ENCODE measurements around the gene SLC13A1. TPM values are rescaled to one million over a fixed set of nuclear protein-coding genes. Genes with fewer than 3 reads are reported as not detected.
"Not testable (repeated sequence)": the region's sequence is repeated elsewhere in the genome, so short reads cannot be mapped to it uniquely, and the experiment has no call there.

SLC13A1 gene
- total RNA-seq, 2 donors from 2014 or later: not detected

DNA sequence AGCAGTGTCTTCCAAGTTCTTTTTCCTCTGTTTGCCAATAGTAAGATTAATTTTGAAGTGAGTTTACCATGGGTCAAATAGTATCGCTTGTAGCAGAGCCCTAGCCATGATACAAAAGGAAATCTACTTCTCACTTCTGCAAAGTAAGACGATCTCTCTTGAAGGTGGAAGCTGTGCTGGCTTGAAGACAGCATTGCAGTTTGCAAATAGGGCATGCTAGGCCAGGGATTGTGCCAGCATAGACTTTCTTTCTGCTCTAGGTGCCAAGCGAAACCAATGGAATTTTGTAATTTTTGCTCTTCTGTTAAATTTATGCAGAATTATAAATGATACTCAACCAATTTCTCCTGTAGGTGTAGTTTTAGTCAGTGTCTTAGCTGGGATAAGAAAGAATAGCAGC is 74.5 kb downstream of the SLC13A1 start:
- Mint-ChIP-seq H3K36me3 (ENCODE audit: low read depth) (no peaks in the 10 kb centered on the region), H3K27me3 (no peaks in the 10 kb centered on the region), H3K27ac (no peak overlapping the region), H3K4me3 (no peak overlapping the region), H3K4me1 (no peaks in the 10 kb centered on the region), H3K9me3 (peaks cover 7% of the 10 kb centered on the region)
- no peak for ATAC-seq (replicated peaks)

DNA sequence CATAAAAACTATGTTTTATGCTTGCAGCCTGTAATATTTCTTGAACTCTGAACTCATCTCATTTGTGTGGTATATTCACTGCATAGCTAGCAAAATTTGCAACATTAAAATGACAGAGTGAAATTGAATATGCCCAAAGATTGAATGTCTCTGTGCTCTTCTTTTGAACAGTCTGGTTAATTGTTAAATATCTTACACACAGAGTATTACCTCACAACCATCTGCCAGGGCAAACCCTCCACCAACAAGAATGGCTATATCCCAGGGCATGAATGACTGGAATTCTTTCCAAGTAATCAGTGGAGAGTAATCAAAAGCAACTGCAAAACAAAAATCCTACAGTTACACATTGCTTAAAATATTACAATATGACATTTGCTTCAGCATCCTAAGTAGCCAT is 76.9 kb downstream of the SLC13A1 start:
- Mint-ChIP-seq H3K27ac (no peak overlapping the region), H3K9me3 (peaks cover 7% of the 10 kb centered on the region), H3K36me3 (ENCODE audit: low read depth) (no peaks in the 10 kb centered on the region), H3K4me1 (no peaks in the 10 kb centered on the region), H3K4me3 (no peak overlapping the region), H3K27me3 (no peaks in the 10 kb centered on the region)
- ATAC-seq (replicated peaks): no peak

DNA sequence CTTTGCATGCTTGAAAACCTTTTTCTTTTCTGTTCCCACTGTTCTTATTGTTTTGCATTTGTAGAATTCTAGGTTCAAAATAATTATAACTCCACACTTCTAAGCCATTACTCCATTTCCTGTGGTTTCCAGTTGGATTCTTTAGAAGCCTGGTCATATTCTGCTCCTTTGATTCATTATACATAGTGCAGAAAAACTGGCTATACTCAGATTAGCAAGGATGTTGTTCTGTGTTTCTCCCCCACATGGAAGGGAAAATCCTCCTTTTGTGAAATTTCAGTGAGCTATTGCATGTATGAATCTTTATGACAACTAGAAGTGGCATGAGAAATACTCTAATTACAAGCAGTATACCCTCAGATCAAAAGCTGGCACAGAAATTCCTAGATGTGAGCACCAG is 79.5 kb downstream of the SLC13A1 start:
- Mint-ChIP-seq H3K4me1 (no peaks in the 10 kb centered on the region), H3K27me3 (no peaks in the 10 kb centered on the region), H3K27ac (no peak overlapping the region), H3K36me3 (ENCODE audit: low read depth) (no peaks in the 10 kb centered on the region), H3K9me3 (peaks cover under 1% of the 10 kb centered on the region), H3K4me3 (no peak overlapping the region)
- no peak for ATAC-seq (replicated peaks)

DNA sequence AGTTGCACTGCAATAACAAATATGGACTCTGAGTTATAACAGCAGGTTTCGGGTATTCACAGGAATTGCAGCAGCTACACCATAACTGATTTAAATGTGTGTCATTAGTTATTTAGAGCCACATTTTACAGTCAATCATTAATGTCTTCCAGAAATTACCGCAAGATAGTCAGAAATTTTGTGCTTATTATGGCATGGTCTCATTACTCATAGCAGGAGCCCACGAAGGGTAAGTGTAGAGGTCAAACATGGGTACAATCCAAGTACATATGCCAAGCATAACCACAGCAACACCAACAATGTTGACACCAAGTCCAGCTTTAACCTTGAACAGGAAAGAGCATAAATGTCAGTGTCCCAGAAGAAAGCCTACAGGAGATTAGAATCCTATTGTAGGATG is 84.4 kb downstream of the SLC13A1 start:
- Mint-ChIP-seq H3K27me3 (no peaks in the 10 kb centered on the region), H3K9me3 (peaks cover 5% of the 10 kb centered on the region), H3K27ac (no peak overlapping the region), H3K36me3 (ENCODE audit: low read depth) (no peaks in the 10 kb centered on the region), H3K4me3 (no peak overlapping the region), H3K4me1 (no peaks in the 10 kb centered on the region)
- ATAC-seq (replicated peaks): no peak

DNA sequence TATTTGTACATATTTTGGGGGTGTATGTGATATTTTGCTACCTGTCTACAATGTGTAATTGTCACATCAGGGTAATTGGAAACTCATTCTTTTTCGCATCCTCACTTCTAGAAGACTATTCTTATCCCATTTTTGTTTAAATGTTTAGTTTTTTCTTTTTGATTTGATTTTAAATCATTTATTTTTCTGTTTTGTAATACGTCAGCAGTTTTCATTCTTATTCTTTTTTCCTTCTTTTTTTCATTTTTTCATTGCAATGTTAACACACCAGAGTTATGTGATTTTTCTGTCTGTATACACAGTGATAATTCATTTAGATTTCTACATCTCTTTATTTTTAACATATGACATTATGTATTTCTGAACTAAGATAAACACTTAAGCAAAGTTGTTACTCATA is 85.5 kb downstream of the SLC13A1 start:
- Mint-ChIP-seq H3K36me3 (ENCODE audit: low read depth) (no peaks in the 10 kb centered on the region), H3K4me3 (no peak overlapping the region), H3K27ac (no peak overlapping the region), H3K27me3 (no peaks in the 10 kb centered on the region), H3K4me1 (no peaks in the 10 kb centered on the region), H3K9me3 (peaks cover 9% of the 10 kb centered on the region)
- no peak for ATAC-seq (replicated peaks)

DNA sequence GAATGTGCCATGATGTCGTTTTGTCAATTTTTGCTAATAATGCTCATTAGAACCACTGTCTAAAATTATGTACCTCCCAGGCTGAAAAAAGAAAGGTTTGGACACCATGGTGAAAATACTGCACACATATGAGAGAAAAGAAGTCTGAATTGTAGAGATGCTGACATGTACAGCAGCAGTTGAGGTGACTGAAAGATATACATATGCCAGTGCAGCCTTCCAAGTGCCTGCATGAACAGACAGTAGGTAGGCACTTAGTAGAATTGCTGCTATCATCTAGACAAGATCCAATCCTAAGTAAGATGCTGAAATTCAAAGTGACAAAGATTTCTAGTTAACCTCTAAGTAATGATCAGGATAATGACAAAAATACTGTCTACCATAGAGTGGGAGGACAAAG is 86.9 kb downstream of the SLC13A1 start:
- H3K9me3 Mint-ChIP-seq: peaks cover 19% of the 10 kb centered on the region
- no peaks in the 10 kb centered on the region for H3K4me1 Mint-ChIP-seq
- no peak overlapping the region for H3K4me3 Mint-ChIP-seq
- H3K27me3 Mint-ChIP-seq: no peaks in the 10 kb centered on the region
- H3K27ac Mint-ChIP-seq: no peak overlapping the region
- H3K36me3 Mint-ChIP-seq (ENCODE audit: low read depth): no peaks in the 10 kb centered on the region
- no peak for ATAC-seq (replicated peaks)

DNA sequence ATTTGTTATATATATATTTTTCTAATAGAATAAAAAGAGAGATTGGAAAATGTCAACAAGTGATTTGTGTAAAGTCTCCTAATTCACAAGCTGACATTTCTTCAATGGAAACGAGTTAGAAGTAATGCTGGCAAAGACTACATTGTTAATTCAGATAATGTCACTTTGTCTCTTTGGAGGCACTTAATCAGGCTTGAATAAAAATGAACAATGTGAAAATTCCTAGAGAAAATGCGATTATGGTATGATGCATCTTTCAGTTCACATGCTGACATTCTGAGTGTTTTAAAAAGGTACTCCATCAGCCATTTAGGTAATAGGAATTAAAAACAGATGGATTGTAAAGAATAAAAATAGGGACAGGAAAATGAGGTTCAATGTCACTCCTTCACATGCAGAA is 100.1 kb downstream of the SLC13A1 start:
- ATAC-seq (replicated peaks): no peak
- H3K27me3 Mint-ChIP-seq: no peaks in the 10 kb centered on the region
- H3K27ac Mint-ChIP-seq: no peak overlapping the region
- H3K4me3 Mint-ChIP-seq: no peak overlapping the region
- peaks cover 4% of the 10 kb centered on the region for H3K9me3 Mint-ChIP-seq
- no peaks in the 10 kb centered on the region for H3K36me3 Mint-ChIP-seq (ENCODE audit: low read depth)
- H3K4me1 Mint-ChIP-seq: no peaks in the 10 kb centered on the region

DNA sequence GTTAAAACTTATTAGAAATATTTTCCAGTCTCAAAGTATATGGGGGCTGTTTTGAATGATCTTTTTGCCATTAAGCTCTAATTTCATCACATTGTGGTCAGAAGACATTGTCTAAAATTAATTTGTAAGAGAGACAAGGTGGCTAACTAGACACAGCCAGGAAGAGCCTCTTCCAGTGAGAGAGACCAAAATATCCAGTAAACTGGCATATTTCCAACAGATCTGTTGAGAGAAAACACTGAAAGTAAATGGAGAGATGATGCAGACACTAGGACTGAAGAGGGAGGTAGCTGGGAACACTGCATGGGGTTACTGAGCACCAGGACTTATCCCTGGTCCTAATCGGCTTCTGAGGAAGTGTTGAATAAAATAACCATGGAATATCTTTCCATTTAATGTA is 102.8 kb downstream of the SLC13A1 start:
- no peak for ATAC-seq (replicated peaks)
- no peaks in the 10 kb centered on the region for H3K36me3 Mint-ChIP-seq (ENCODE audit: low read depth)
- H3K27me3 Mint-ChIP-seq: no peaks in the 10 kb centered on the region

DNA sequence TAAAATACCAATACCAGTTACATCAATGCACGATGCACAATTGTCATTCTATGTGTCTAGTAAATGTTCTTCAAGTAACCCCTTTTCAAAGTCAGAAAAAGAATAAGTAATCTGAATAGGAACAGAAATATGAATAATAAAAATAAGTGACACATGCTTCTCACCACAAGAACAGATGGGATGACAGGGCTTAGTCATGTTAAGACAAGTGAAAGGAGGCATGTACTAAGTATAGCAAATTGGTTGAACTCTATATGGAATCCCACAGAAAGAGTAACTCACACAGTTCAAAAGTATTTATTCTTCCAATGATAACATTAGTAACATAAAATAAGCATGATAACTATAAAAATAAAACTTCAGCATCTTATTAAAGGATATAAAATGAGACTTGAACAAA is 103.3 kb downstream of the SLC13A1 start:
- Mint-ChIP-seq H3K4me3 (no peak overlapping the region), H3K9me3 (peaks cover 4% of the 10 kb centered on the region), H3K27ac (no peak overlapping the region), H3K4me1 (no peaks in the 10 kb centered on the region), H3K36me3 (ENCODE audit: low read depth) (no peaks in the 10 kb centered on the region), H3K27me3 (no peaks in the 10 kb centered on the region)
- ATAC-seq (replicated peaks): no peak

More for the DNA sequence above, 102.8 kb downstream of the SLC13A1 start:
- H3K27ac Mint-ChIP-seq: no peak overlapping the region
- H3K9me3 Mint-ChIP-seq: peaks cover 4% of the 10 kb centered on the region
- no peak overlapping the region for H3K4me3 Mint-ChIP-seq
- no peaks in the 10 kb centered on the region for H3K4me1 Mint-ChIP-seq

DNA sequence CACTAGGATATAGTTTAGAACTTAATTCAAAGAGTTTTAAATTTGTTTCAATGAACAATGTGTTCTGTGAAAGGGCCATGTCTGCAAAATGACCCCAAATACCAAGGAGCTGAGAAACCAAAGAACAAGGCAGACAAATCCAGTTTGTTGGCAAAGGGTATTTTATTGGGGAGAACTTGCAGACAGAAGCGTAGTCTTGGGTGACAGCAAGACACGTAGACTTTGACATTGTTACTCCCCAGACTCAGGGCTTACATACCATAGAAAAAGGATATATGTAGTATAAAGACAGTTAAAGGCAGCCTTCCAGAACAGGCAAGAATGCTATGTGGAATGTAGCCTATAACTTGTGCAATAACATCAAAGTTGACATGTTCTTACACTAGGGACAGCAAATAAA is 109.3 kb downstream of the SLC13A1 start:
- Mint-ChIP-seq H3K9me3 (peaks cover 5% of the 10 kb centered on the region), H3K36me3 (ENCODE audit: low read depth) (no peaks in the 10 kb centered on the region), H3K27me3 (no peaks in the 10 kb centered on the region), H3K4me3 (no peak overlapping the region), H3K4me1 (no peaks in the 10 kb centered on the region), H3K27ac (no peak overlapping the region)
- no peak for ATAC-seq (replicated peaks)

DNA sequence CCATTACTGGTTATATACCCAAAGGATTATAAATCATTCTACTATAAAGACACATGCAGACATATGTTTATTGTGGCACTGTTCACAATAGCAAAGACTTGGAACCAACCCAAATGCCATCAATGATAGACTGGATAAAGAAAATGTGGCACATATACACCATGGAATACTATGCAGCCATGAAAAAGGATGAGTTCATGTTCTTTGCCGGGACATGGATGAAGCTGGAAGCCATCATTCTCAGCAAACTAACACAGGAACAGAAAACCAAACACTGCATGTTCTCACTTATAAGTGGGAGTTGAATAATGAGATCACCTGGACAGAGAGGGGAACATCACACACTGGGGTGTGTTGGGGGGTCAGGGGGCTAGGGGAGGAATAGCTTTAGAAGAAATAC is 112.9 kb downstream of the SLC13A1 start:
- peaks cover 10% of the 10 kb centered on the region for H3K9me3 Mint-ChIP-seq
- ATAC-seq (replicated peaks); H3K4me3 Mint-ChIP-seq; H3K4me1 Mint-ChIP-seq; H3K36me3 Mint-ChIP-seq (ENCODE audit: low read depth); H3K27me3 Mint-ChIP-seq; H3K27ac Mint-ChIP-seq: not testable (repeated sequence)

DNA sequence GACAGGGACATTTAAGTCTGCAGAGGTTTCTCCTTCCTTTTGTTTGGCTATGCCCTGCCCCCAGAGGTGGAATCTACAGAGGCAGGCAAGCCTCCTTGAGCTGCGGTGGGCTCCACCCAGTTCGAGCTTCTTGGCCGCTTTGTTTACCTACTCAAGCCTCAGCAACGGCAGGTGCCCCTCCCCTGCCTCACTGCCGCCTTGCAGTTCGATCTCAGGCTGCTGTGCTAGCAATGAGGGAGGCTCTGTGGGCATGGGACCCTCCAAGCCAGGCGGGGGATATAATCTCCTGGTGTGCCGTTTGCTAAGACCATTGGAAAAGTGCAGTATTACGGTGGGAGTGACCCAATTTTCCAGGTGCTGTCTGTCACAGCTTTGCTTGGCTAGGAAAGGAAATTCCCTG is 114.9 kb downstream of the SLC13A1 start:
- ATAC-seq (replicated peaks); H3K27me3 Mint-ChIP-seq; H3K4me3 Mint-ChIP-seq; H3K36me3 Mint-ChIP-seq (ENCODE audit: low read depth); H3K4me1 Mint-ChIP-seq; H3K27ac Mint-ChIP-seq: not testable (repeated sequence)
- H3K9me3 Mint-ChIP-seq: peaks cover 13% of the 10 kb centered on the region

DNA sequence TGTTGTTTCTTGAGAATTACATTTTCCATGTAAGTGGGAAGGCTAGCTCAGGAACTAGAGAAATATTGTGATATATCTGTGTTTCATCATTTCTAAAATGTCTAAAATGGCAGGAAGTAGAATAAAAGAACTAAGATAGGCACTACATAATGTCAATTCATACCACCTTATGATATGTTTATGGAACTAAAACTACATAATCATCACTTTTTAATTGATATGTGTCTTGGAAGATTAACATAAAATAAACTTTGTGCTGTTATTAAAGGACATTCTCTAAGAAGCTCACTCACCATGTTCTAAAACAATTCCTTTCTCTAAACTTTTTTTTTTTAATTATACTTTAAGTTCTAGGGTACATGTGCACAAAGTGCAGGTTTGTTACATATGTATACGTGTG is 120.7 kb downstream of the SLC13A1 start:
- no peaks in the 10 kb centered on the region for H3K27me3 Mint-ChIP-seq
- no peaks in the 10 kb centered on the region for H3K4me1 Mint-ChIP-seq
- no peak overlapping the region for H3K4me3 Mint-ChIP-seq
- no peak for ATAC-seq (replicated peaks)
- no peaks in the 10 kb centered on the region for H3K36me3 Mint-ChIP-seq (ENCODE audit: low read depth)
- H3K27ac Mint-ChIP-seq: no peak overlapping the region
- H3K9me3 Mint-ChIP-seq: peaks cover 20% of the 10 kb centered on the region

DNA sequence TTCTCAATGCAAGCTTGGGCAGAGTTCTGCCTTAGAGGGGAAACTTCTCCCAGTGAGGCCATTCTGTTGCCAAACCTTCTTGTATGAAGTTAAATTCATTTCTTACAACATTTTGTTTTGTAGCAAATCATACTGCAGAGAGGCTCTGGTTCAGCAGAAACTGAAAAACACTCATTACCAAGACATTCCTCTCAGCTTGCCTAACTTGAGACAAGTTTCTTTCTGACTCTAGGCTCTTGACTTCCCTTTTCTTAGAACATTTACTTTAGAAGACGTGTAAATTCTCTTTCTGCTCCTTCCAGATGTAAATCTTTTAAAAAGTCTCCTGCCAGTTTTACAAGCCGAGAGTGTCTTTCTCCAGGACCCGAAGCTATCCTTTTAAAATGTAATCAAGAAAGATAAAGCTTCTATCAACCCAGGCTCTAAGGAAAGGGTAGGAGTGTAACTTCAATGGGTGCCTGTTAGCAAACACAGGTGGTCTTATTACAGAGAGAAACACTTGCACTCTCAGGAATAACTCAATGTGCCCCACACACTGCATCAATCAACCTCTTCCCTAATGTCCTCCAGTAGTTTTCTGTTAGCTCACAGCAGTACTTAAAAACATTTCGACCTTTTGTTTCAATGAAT is 123.8 kb downstream of the SLC13A1 start:
- Mint-ChIP-seq H3K36me3 (ENCODE audit: low read depth) (no peaks in the 10 kb centered on the region), H3K4me1 (no peaks in the 10 kb centered on the region), H3K9me3 (peaks cover 15% of the 10 kb centered on the region), H3K27me3 (no peaks in the 10 kb centered on the region), H3K27ac (no peak overlapping the region), H3K4me3 (no peak overlapping the region)
- ATAC-seq (replicated peaks): no peak

DNA sequence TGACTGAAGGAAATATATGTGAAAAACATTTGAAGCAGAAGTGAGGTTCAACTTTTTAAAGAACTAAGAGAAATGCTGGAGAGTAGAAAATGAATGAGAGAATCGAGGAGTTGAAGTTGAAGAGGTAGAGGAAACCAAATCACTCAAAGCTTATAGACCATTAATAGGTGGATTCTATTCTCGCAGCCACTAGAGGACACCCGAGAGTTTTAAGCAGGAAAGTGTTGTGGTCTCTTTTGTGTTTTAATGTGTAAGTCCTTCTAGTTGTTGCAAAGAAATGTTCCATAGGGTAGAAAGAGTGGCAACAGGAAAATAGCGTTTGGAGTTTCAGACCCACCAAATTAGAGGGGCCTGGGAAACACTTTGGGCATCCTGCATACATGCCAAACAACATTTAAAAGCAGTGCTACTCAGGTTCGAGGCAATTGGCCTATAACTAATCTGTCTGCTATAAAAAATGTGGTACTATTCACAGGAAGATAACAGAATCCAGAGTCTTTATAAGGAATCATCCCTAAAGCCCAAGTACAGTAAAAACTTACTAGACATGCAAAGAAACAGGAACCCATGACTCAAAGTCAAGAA is 129.0 kb downstream of the SLC13A1 start:
- Mint-ChIP-seq H3K27ac (no peak overlapping the region), H3K36me3 (ENCODE audit: low read depth) (no peaks in the 10 kb centered on the region), H3K4me1 (no peaks in the 10 kb centered on the region), H3K9me3 (peaks cover 8% of the 10 kb centered on the region), H3K27me3 (no peaks in the 10 kb centered on the region), H3K4me3 (no peak overlapping the region)
- no peak for ATAC-seq (replicated peaks)

DNA sequence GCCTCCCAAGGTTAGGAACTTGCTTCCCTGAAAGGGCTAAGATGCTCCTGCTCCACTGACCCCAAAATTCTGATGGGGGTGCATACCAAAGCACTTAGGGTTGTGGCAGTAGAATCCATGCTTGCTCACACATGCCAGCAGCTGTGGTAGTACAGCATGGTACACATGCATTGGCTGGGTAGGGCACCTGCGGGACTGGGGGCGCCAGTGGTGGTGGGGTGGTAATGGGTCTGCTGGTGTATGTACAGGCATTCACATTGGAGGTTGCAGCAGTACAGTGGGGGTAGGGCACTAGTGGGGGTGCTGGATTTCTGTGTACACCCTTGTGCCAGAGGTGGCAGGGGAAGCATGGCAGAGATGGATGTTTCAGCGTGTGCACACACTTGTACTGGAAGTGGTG is 132.0 kb downstream of the SLC13A1 start:
- Mint-ChIP-seq H3K9me3 (peaks cover 14% of the 10 kb centered on the region), H3K27me3 (no peaks in the 10 kb centered on the region), H3K4me3 (no peak overlapping the region), H3K27ac (no peak overlapping the region), H3K36me3 (ENCODE audit: low read depth) (no peaks in the 10 kb centered on the region), H3K4me1 (no peaks in the 10 kb centered on the region)
- no peak for ATAC-seq (replicated peaks)

Data from activated T-helper 17 cell treated with anti-CD3 and anti-CD28 coated beads, Interleukin-2, amount 50 U/mL, for 72 hours (primary cell).